Measurements from ENCODE around the gene KANK2. TPM values are rescaled to one million over a fixed set of nuclear protein-coding genes. Genes with fewer than 3 reads are reported as not detected.
A peak's percentile ranks its signal among the peaks of the same experiment; 100 is the strongest.

KANK2 gene
- total and polyA plus RNA-seq, 2 of the 13 experiments (the other 11 are each of a cell fraction or from before 2014, with no cell fraction given), result 5.7 to 12.9 TPM

DNA sequence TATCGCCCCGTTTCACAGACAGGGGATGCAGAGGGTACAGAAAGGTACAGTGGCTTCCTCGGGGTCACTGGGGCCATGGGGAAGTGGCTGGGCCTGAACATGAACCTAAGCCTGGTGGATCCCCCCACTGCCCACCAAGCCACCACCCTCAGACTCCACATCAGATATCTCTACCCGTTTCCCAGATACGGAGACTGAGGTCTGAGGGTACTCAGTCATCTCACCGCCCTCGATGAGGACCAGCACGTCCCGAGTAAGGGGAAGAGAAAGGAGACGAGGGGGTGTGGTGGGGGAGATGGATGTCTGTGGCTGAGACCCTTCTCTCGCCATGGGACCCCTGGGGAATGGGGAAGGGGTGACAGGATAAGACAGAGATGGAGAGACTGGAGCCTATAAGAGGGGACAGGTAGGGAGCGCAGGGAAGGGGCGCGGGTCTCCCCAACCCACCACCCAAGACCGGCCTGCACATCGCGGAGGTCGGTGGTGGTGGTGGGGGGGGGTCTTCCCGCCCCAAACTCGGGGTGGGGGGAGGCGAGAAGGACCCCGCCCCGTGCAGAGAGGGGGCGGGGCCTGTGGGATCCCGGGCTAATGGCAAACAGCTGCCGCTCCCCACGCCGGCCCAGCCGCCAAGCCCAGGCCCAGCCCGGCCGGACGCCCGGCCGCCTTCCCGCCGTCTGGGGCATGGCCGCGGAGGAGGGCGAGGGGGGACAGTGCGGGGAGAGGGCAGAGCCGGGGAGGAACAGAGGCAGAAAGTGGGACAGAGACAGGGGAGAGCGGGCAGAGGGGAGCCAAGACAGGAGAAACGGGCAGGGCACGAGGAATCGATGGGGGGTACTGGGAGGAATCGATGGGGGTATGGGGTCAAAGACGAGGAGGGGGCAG lies 698 bp downstream of the KANK2 start (continued):
- TF ChIP-seq, protein P1, sequence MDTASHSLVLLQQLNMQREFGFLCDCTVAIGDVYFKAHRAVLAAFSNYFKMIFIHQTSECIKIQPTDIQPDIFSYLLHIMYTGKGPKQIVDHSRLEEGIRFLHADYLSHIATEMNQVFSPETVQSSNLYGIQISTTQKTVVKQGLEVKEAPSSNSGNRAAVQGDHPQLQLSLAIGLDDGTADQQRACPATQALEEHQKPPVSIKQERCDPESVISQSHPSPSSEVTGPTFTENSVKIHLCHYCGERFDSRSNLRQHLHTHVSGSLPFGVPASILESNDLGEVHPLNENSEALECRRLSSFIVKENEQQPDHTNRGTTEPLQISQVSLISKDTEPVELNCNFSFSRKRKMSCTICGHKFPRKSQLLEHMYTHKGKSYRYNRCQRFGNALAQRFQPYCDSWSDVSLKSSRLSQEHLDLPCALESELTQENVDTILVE (CRISPR knock-in tag; IDR thresholded peaks at IDR 0.05), result no peak
- TF ChIP-seq, protein P2, sequence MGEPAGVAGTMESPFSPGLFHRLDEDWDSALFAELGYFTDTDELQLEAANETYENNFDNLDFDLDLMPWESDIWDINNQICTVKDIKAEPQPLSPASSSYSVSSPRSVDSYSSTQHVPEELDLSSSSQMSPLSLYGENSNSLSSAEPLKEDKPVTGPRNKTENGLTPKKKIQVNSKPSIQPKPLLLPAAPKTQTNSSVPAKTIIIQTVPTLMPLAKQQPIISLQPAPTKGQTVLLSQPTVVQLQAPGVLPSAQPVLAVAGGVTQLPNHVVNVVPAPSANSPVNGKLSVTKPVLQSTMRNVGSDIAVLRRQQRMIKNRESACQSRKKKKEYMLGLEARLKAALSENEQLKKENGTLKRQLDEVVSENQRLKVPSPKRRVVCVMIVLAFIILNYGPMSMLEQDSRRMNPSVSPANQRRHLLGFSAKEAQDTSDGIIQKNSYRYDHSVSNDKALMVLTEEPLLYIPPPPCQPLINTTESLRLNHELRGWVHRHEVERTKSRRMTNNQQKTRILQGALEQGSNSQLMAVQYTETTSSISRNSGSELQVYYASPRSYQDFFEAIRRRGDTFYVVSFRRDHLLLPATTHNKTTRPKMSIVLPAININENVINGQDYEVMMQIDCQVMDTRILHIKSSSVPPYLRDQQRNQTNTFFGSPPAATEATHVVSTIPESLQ (CRISPR knock-in tag; conservative IDR thresholded peaks at IDR 0.05), result no peak
- TF ChIP-seq ZBTB38 (CRISPR knock-in tag; IDR thresholded peaks at IDR 0.05) (0 out of 2 replicates have a peak, but pooled peaks have one; percentile 1), HCFC1 (IDR thresholded peaks at IDR 0.05; ENCODE audit: low read depth, low read length) (no peak), ZNF567 (CRISPR knock-in tag; IDR thresholded peaks at IDR 0.05; ENCODE audit: borderline replicate concordance) (no peak), SIN3B (IDR thresholded peaks at IDR 0.05; ENCODE audit: low read length) (no peak), ZNF484 (CRISPR knock-in tag; IDR thresholded peaks at IDR 0.05; ENCODE audit: borderline replicate concordance, low read depth) (no peak), ZNF383 (CRISPR knock-in tag; IDR thresholded peaks at IDR 0.05; ENCODE audit: borderline replicate concordance) (no peak), ZNF30 (CRISPR knock-in tag; IDR thresholded peaks at IDR 0.05) (no peak), ZNF143 (CRISPR knock-in tag; IDR thresholded peaks at IDR 0.05) (no peak), ZNF207 (IDR thresholded peaks at IDR 0.05; ENCODE audit: borderline replicate concordance) (no peak), NR1H2 (CRISPR knock-in tag; IDR thresholded peaks at IDR 0.05; ENCODE audit: borderline replicate concordance, low read depth) (no peak)
- TF ChIP-seq, protein P3, sequence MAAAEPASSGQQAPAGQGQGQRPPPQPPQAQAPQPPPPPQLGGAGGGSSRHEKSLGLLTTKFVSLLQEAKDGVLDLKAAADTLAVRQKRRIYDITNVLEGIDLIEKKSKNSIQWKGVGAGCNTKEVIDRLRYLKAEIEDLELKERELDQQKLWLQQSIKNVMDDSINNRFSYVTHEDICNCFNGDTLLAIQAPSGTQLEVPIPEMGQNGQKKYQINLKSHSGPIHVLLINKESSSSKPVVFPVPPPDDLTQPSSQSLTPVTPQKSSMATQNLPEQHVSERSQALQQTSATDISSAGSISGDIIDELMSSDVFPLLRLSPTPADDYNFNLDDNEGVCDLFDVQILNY (CRISPR knock-in tag; conservative IDR thresholded peaks at IDR 0.05), result 0 out of 2 replicates have a peak, but pooled peaks have one; percentile 2
- TF ChIP-seq, protein P4, sequence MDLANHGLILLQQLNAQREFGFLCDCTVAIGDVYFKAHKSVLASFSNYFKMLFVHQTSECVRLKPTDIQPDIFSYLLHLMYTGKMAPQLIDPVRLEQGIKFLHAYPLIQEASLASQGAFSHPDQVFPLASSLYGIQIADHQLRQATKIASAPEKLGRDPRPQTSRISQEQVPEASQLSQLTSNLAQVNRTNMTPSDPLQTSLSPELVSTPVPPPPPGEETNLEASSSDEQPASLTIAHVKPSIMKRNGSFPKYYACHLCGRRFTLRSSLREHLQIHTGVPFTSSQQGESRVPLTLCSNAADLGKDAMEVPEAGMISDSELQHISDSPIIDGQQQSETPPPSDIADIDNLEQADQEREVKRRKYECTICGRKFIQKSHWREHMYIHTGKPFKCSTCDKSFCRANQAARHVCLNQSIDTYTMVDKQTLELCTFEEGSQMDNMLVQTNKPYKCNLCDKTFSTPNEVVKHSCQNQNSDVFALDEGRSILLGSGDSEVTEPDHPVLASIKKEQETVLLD (CRISPR knock-in tag; IDR thresholded peaks at IDR 0.05; ENCODE audit: low read depth), result no peak
- TF ChIP-seq, protein P5, sequence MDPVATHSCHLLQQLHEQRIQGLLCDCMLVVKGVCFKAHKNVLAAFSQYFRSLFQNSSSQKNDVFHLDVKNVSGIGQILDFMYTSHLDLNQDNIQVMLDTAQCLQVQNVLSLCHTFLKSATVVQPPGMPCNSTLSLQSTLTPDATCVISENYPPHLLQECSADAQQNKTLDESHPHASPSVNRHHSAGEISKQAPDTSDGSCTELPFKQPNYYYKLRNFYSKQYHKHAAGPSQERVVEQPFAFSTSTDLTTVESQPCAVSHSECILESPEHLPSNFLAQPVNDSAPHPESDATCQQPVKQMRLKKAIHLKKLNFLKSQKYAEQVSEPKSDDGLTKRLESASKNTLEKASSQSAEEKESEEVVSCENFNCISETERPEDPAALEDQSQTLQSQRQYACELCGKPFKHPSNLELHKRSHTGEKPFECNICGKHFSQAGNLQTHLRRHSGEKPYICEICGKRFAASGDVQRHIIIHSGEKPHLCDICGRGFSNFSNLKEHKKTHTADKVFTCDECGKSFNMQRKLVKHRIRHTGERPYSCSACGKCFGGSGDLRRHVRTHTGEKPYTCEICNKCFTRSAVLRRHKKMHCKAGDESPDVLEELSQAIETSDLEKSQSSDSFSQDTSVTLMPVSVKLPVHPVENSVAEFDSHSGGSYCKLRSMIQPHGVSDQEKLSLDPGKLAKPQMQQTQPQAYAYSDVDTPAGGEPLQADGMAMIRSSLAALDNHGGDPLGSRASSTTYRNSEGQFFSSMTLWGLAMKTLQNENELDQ (CRISPR knock-in tag; IDR thresholded peaks at IDR 0.05; ENCODE audit: borderline replicate concordance), result no peak
- TF ChIP-seq, protein P6, sequence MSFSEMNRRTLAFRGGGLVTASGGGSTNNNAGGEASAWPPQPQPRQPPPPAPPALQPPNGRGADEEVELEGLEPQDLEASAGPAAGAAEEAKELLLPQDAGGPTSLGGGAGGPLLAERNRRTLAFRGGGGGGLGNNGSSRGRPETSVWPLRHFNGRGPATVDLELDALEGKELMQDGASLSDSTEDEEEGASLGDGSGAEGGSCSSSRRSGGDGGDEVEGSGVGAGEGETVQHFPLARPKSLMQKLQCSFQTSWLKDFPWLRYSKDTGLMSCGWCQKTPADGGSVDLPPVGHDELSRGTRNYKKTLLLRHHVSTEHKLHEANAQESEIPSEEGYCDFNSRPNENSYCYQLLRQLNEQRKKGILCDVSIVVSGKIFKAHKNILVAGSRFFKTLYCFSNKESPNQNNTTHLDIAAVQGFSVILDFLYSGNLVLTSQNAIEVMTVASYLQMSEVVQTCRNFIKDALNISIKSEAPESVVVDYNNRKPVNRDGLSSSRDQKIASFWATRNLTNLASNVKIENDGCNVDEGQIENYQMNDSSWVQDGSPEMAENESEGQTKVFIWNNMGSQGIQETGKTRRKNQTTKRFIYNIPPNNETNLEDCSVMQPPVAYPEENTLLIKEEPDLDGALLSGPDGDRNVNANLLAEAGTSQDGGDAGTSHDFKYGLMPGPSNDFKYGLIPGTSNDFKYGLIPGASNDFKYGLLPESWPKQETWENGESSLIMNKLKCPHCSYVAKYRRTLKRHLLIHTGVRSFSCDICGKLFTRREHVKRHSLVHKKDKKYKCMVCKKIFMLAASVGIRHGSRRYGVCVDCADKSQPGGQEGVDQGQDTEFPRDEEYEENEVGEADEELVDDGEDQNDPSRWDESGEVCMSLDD (CRISPR knock-in tag; IDR thresholded peaks at IDR 0.05; ENCODE audit: borderline replicate concordance), result no peak

All from HepG2 (cell line).